GM21529 (cell line): Measurements from ENCODE around the gene SETDB2.
"Not testable (repeated sequence)": the region's sequence is repeated elsewhere in the genome, so short reads cannot be mapped to it uniquely, and the experiment has no call there.

Experiments
- ATAC-seq: cut with Tn5 transposase; IDR thresholded peaks from one replicate; pipeline ENCODE4 v1.9.1; 2021; ENCODE audit not compliant: unreplicated experiment

Gene SETDB2

GRCh38 chr13:49466292-49466838, 22.3 kb downstream of the SETDB2 start:
- no peak for ATAC-seq

- ATAC-seq: no peak
Observed at GRCh38 chr13:49472186-49472585, 28.1 kb downstream of the SETDB2 start.

- ATAC-seq: no peak
Observed at GRCh38 chr13:49476529-49476928, 32.5 kb downstream of the SETDB2 start.

GRCh38 chr13:49481788-49482187, 37.7 kb downstream of the SETDB2 start:
- ATAC-seq: no peak

GRCh38 chr13:49488563-49488962, 44.5 kb downstream of the SETDB2 start:
- no peak for ATAC-seq

- ATAC-seq: no peak
Observed at GRCh38 chr13:49494645-49495044, 50.6 kb downstream of the SETDB2 start.

GRCh38 chr13:49495783-49496762, 52.0 kb downstream of the SETDB2 start, which contains the start of gene PHF11:
Gene PHF11, plus strand, starts transcription at chr13:49495953. Its CDS starts 49 bp downstream, at chr13:49496002.
- peak; percentile 83 for ATAC-seq

GRCh38 chr13:49496837-49497236, 52.8 kb downstream of the SETDB2 start:
- not testable (repeated sequence) for ATAC-seq

- no peak for ATAC-seq
Observed at GRCh38 chr13:49497272-49497671, 53.2 kb downstream of the SETDB2 start.

- ATAC-seq: no peak
Observed at GRCh38 chr13:49498206-49498605, 54.1 kb downstream of the SETDB2 start.

GRCh38 chr13:49499889-49500660, 56.0 kb downstream of the SETDB2 start:
- ATAC-seq: no peak

- ATAC-seq: no peak
Observed at GRCh38 chr13:49502954-49503353, 58.9 kb downstream of the SETDB2 start.

- ATAC-seq: no peak
Observed at GRCh38 chr13:49503951-49504350, 59.9 kb downstream of the SETDB2 start.

GRCh38 chr13:49512578-49512977, 68.5 kb downstream of the SETDB2 start:
- ATAC-seq: no peak

GRCh38 chr13:49516467-49516866, 72.4 kb downstream of the SETDB2 start:
- ATAC-seq: no peak

- no peak for ATAC-seq
Observed at GRCh38 chr13:49517461-49517860, 73.4 kb downstream of the SETDB2 start.

GRCh38 chr13:49521224-49521623, 77.2 kb downstream of the SETDB2 start:
- ATAC-seq: no peak

GRCh38 chr13:49524740-49525501, 80.8 kb downstream of the SETDB2 start:
- ATAC-seq: no peak

- ATAC-seq: no peak
Observed at GRCh38 chr13:49527123-49527522, 83.0 kb downstream of the SETDB2 start.

GRCh38 chr13:49528161-49528560, 84.1 kb downstream of the SETDB2 start:
- ATAC-seq: no peak

- ATAC-seq: no peak
Observed at GRCh38 chr13:49530457-49530856, 86.4 kb downstream of the SETDB2 start.
